ENCODE measurements around the gene ZC3H4.

- TF ChIP-seq CTCF (IDR thresholded peaks at IDR 0.05) (no peak), POLR2A (IDR thresholded peaks at IDR 0.05) (no peak)
Observed at GRCh38 chr19:47069795-47070194, 43.8 kb downstream of the ZC3H4 start.

All from adrenal gland (tissue), 5 donors.